Measurements from ENCODE around the gene RAB31.

The RAB31 gene

GRCh38 chr18:9696701-9697100, 11.4 kb upstream of the RAB31 start:
- Histone ChIP-seq H3K23ac (ENCODE audit: low read length in 2 of 2) (no peak overlapping the region), H2BK12ac (ENCODE audit: low read length in 2 of 2) (no peak overlapping the region), H2BK5ac (ENCODE audit: low read depth, low read length, poor library complexity, severe bottlenecking) (no peak overlapping the region), H3K9me3 (ENCODE audit: control insufficient read depth, low read length) (no peaks in the 10 kb centered on the region), H3K4me2 (ENCODE audit: low read length, poor library complexity, severe bottlenecking) (no peak overlapping the region), H4K91ac (ENCODE audit: low read length) (no peak overlapping the region), H3K18ac (ENCODE audit: low read depth in 1 of 2, low read length in 2 of 2) (no peak overlapping the region), H2BK15ac (ENCODE audit: low read depth, poor library complexity, severe bottlenecking) (no peak overlapping the region), H2AK5ac (ENCODE audit: low read length, severe bottlenecking) (no peak overlapping the region), H3K4me3 (ENCODE audit: insufficient read depth in 1 of 2, low read depth in 1 of 2, low read length in 2 of 2) (peak overlapping the region in 1 of 2 experiments; percentile 61), H3K4me1 (ENCODE audit: control insufficient read depth, insufficient read depth, low read depth, low read length) (no peaks in the 10 kb centered on the region), H3K27ac (ENCODE audit: low read length, poor library complexity, severe bottlenecking) (no peak overlapping the region), H3K14ac (ENCODE audit: low read length in 2 of 2) (no peak overlapping the region), H3K9ac (ENCODE audit: low read length) (peak overlapping the region; percentile 62), H4K8ac (ENCODE audit: low read length) (no peak overlapping the region), H3K36me3 (ENCODE audit: control insufficient read depth in 1 of 2, insufficient read depth in 2 of 2, low read depth in 1 of 2, low read length in 2 of 2) (no peaks in the 10 kb centered on the region), H3K4ac (ENCODE audit: low read depth in 1 of 2, low read length in 2 of 2) (no peak overlapping the region), H3K27me3 (ENCODE audit: control insufficient read depth in 1 of 2, insufficient read depth in 1 of 2, low read length in 2 of 2) (no peaks in the 10 kb centered on the region), H2AFZ (ENCODE audit: low read depth, low read length) (no peak overlapping the region), H3K79me1 (replicated peaks; ENCODE audit: low read length, poor library complexity, severe bottlenecking) (no peaks in the 10 kb centered on the region), H2BK120ac (ENCODE audit: low read depth, low read length) (no peak overlapping the region)
- WGBS, result 60% methylated on average over 1 of the region's 1 CpG
- no peak for DNase-seq

- H3K27me3 ChIP-seq (ENCODE audit: control insufficient read depth in 1 of 2, insufficient read depth in 1 of 2, low read length in 2 of 2), result no peaks in the 10 kb centered on the region
- H3K9me3 ChIP-seq (ENCODE audit: control insufficient read depth, low read length), result no peaks in the 10 kb centered on the region
- H3K4me1 ChIP-seq (ENCODE audit: control insufficient read depth, insufficient read depth, low read depth, low read length), result no peaks in the 10 kb centered on the region
- no peak overlapping the region for H4K91ac ChIP-seq (ENCODE audit: low read length)
- H2BK5ac ChIP-seq (ENCODE audit: low read depth, low read length, poor library complexity, severe bottlenecking), result no peak overlapping the region
- H3K4me3 ChIP-seq (ENCODE audit: insufficient read depth in 1 of 2, low read depth in 1 of 2, low read length in 2 of 2), result peak overlapping the region in 1 of 2 experiments; percentile 61
- H3K9ac ChIP-seq (ENCODE audit: low read length), result peak overlapping the region; percentile 62
- H3K23ac ChIP-seq (ENCODE audit: low read length in 2 of 2), result no peak overlapping the region
- no peak overlapping the region for H3K18ac ChIP-seq (ENCODE audit: low read depth in 1 of 2, low read length in 2 of 2)
- H2AFZ ChIP-seq (ENCODE audit: low read depth, low read length), result no peak overlapping the region
- H3K14ac ChIP-seq (ENCODE audit: low read length in 2 of 2), result no peak overlapping the region
- H3K36me3 ChIP-seq (ENCODE audit: control insufficient read depth in 1 of 2, insufficient read depth in 2 of 2, low read depth in 1 of 2, low read length in 2 of 2), result no peaks in the 10 kb centered on the region
- no peak overlapping the region for H3K27ac ChIP-seq (ENCODE audit: low read length, poor library complexity, severe bottlenecking)
- no peak overlapping the region for H2BK120ac ChIP-seq (ENCODE audit: low read depth, low read length)
- 95% methylated on average over 9 of the region's 9 CpGs for WGBS
- no peak for DNase-seq
- H3K79me1 ChIP-seq (replicated peaks; ENCODE audit: low read length, poor library complexity, severe bottlenecking), result no peaks in the 10 kb centered on the region
- H2BK15ac ChIP-seq (ENCODE audit: low read depth, poor library complexity, severe bottlenecking), result no peak overlapping the region
- no peak overlapping the region for H3K4me2 ChIP-seq (ENCODE audit: low read length, poor library complexity, severe bottlenecking)
- no peak overlapping the region for H2AK5ac ChIP-seq (ENCODE audit: low read length, severe bottlenecking)
- no peak overlapping the region for H3K4ac ChIP-seq (ENCODE audit: low read depth in 1 of 2, low read length in 2 of 2)
- H4K8ac ChIP-seq (ENCODE audit: low read length), result no peak overlapping the region
- no peak overlapping the region for H2BK12ac ChIP-seq (ENCODE audit: low read length in 2 of 2)
Observed at GRCh38 chr18:9697121-9697520, 11.0 kb upstream of the RAB31 start.

- H3K4me3 ChIP-seq (ENCODE audit: insufficient read depth in 1 of 2, low read depth in 1 of 2, low read length in 2 of 2), result no peak overlapping the region
- H3K23ac ChIP-seq (ENCODE audit: low read length in 2 of 2), result no peak overlapping the region
- no peaks in the 10 kb centered on the region for H3K27me3 ChIP-seq (ENCODE audit: control insufficient read depth in 1 of 2, insufficient read depth in 1 of 2, low read length in 2 of 2)
- 94% methylated on average over 4 of the region's 4 CpGs for WGBS
- no peak for DNase-seq
- H2BK15ac ChIP-seq (ENCODE audit: low read depth, poor library complexity, severe bottlenecking), result no peak overlapping the region
- no peak overlapping the region for H2AFZ ChIP-seq (ENCODE audit: low read depth, low read length)
- no peak overlapping the region for H4K91ac ChIP-seq (ENCODE audit: low read length)
- no peak overlapping the region for H3K18ac ChIP-seq (ENCODE audit: low read depth in 1 of 2, low read length in 2 of 2)
- H2AK5ac ChIP-seq (ENCODE audit: low read length, severe bottlenecking), result no peak overlapping the region
- H3K14ac ChIP-seq (ENCODE audit: low read length in 2 of 2), result no peak overlapping the region
- H3K9ac ChIP-seq (ENCODE audit: low read length), result no peak overlapping the region
- H3K9me3 ChIP-seq (ENCODE audit: control insufficient read depth, low read length), result no peaks in the 10 kb centered on the region
- H3K4me1 ChIP-seq (ENCODE audit: control insufficient read depth, insufficient read depth, low read depth, low read length), result no peaks in the 10 kb centered on the region
- no peak overlapping the region for H2BK5ac ChIP-seq (ENCODE audit: low read depth, low read length, poor library complexity, severe bottlenecking)
- H2BK120ac ChIP-seq (ENCODE audit: low read depth, low read length), result no peak overlapping the region
- H2BK12ac ChIP-seq (ENCODE audit: low read length in 2 of 2), result no peak overlapping the region
- H3K4ac ChIP-seq (ENCODE audit: low read depth in 1 of 2, low read length in 2 of 2), result no peak overlapping the region
- H3K79me1 ChIP-seq (replicated peaks; ENCODE audit: low read length, poor library complexity, severe bottlenecking), result no peaks in the 10 kb centered on the region
- H4K8ac ChIP-seq (ENCODE audit: low read length), result no peak overlapping the region
- H3K36me3 ChIP-seq (ENCODE audit: control insufficient read depth in 1 of 2, insufficient read depth in 2 of 2, low read depth in 1 of 2, low read length in 2 of 2), result no peaks in the 10 kb centered on the region
- H3K4me2 ChIP-seq (ENCODE audit: low read length, poor library complexity, severe bottlenecking), result no peak overlapping the region
- no peak overlapping the region for H3K27ac ChIP-seq (ENCODE audit: low read length, poor library complexity, severe bottlenecking)
Observed at GRCh38 chr18:9698497-9698896, 9.6 kb upstream of the RAB31 start.

- Histone ChIP-seq H2BK15ac (ENCODE audit: low read depth, poor library complexity, severe bottlenecking) (no peak overlapping the region), H3K4me1 (ENCODE audit: control insufficient read depth, insufficient read depth, low read depth, low read length) (no peaks in the 10 kb centered on the region), H2BK12ac (ENCODE audit: low read length in 2 of 2) (peak overlapping the region in 1 of 2 experiments; percentile 40), H2AFZ (ENCODE audit: low read depth, low read length) (no peak overlapping the region), H3K36me3 (ENCODE audit: control insufficient read depth in 1 of 2, insufficient read depth in 2 of 2, low read depth in 1 of 2, low read length in 2 of 2) (no peaks in the 10 kb centered on the region), H3K4me3 (ENCODE audit: insufficient read depth in 1 of 2, low read depth in 1 of 2, low read length in 2 of 2) (no peak overlapping the region), H3K79me1 (replicated peaks; ENCODE audit: low read length, poor library complexity, severe bottlenecking) (no peaks in the 10 kb centered on the region), H3K9ac (ENCODE audit: low read length) (no peak overlapping the region), H3K18ac (ENCODE audit: low read depth in 1 of 2, low read length in 2 of 2) (no peak overlapping the region), H2BK5ac (ENCODE audit: low read depth, low read length, poor library complexity, severe bottlenecking) (no peak overlapping the region), H2AK5ac (ENCODE audit: low read length, severe bottlenecking) (no peak overlapping the region), H3K4me2 (ENCODE audit: low read length, poor library complexity, severe bottlenecking) (no peak overlapping the region), H4K8ac (ENCODE audit: low read length) (no peak overlapping the region), H2BK120ac (ENCODE audit: low read depth, low read length) (no peak overlapping the region), H3K23ac (ENCODE audit: low read length in 2 of 2) (no peak overlapping the region), H3K27me3 (ENCODE audit: control insufficient read depth in 1 of 2, insufficient read depth in 1 of 2, low read length in 2 of 2) (no peaks in the 10 kb centered on the region), H3K14ac (ENCODE audit: low read length in 2 of 2) (no peak overlapping the region), H3K4ac (ENCODE audit: low read depth in 1 of 2, low read length in 2 of 2) (peak overlapping the region in 1 of 2 experiments; percentile 7), H3K27ac (ENCODE audit: low read length, poor library complexity, severe bottlenecking) (no peak overlapping the region), H4K91ac (ENCODE audit: low read length) (no peak overlapping the region), H3K9me3 (ENCODE audit: control insufficient read depth, low read length) (no peaks in the 10 kb centered on the region)
- peak; percentile 37 for DNase-seq
- 23% methylated on average over 5 of the region's 6 CpGs for WGBS
Observed at GRCh38 chr18:9700261-9700796, 7.8 kb upstream of the RAB31 start.

All from mesenchymal stem cell (in vitro differentiated cells and primary cell).